Peyer's patch (tissue), 4 donors: ENCODE results near the gene LUZP2. TPM values are rescaled to one million over a fixed set of nuclear protein-coding genes. Genes with fewer than 3 reads are reported as not detected.

Experiments used
- DNase-seq, 3 donors: peaks; one replicate each; pipeline ENCODE4 v3.0.0-alpha.2; 2017 to 2019
- H3K27ac ChIP-seq, 4 donors: fragments of 200-600 bp; sonication (generic); one replicate each; pipeline ENCODE4 v1.5.1; 2016 to 2019
- H3K27me3 ChIP-seq, 2 donors: fragments of 200-600 bp; sonication (generic); one replicate each; pipeline ENCODE4 v1.5.1; 2019
- H3K36me3 ChIP-seq, 3 donors: fragments of 200-600 bp; sonication (generic); one replicate each; pipeline ENCODE4 v1.5.1; 2016 to 2019
- H3K4me1 ChIP-seq, 4 donors: fragments of 200-600 bp; sonication (generic); one replicate each; pipeline ENCODE4 v1.5.1; 2016 to 2019
- H3K4me3 ChIP-seq, 4 donors: fragments of 200-600 bp; sonication (generic); 1 replicate in 3 of 4; 2 replicates in 1 of 4; pipeline ENCODE4 v1.5.1; 2016 to 2019; ENCODE audit warnings: mild to moderate bottlenecking in 1 of 4
- H3K9me3 ChIP-seq, 4 donors: fragments of 200-600 bp; sonication (generic); one replicate each; pipeline ENCODE4 v1.5.1; 2016 to 2019; ENCODE audit warnings: mild to moderate bottlenecking in 1 of 4
- CTCF ChIP-seq, 6 experiments: fragments of 450-650 bp in 4 of 6; fragments of 200-600 bp in 2 of 6; sonication (generic) in 1 of 6; IDR thresholded peaks; one replicate each; pipeline ENCODE4 v1.5.1; 2017 to 2019; ENCODE audit warnings: antibody characterized with exemption in 6 of 6, mild to moderate bottlenecking in 3 of 6, moderate library complexity in 1 of 6
- POLR2A ChIP-seq, 2 donors: fragments of 450-650 bp; IDR thresholded peaks; one replicate each; pipeline ENCODE4 v1.5.1; 2017; ENCODE audit warnings: antibody characterized with exemption in 2 of 2, mild to moderate bottlenecking in 2 of 2, moderate library complexity in 2 of 2
- total RNA-seq, 4 donors: library from RNA; depleted of rRNA; stranded (reverse); fragments of >200 nt; gene quantifications; one replicate each; pipeline ENCODE4 v1.1.0, GENCODE V29; 2016

The LUZP2 gene
- total RNA-seq, 4 donors from 2014 or later = 0.47 TPM; not detected in 3

GRCh38 chr11:24511511-24511910 lies 14.7 kb downstream of the LUZP2 start:
- H3K27ac ChIP-seq = no peak overlapping the region
- H3K36me3 ChIP-seq = no peaks in the 10 kb centered on the region
- H3K4me3 ChIP-seq = no peak overlapping the region
- H3K27me3 ChIP-seq = no peaks in the 10 kb centered on the region
- no peaks in the 10 kb centered on the region for H3K4me1 ChIP-seq
- TF ChIP-seq CTCF (IDR thresholded peaks at IDR 0.05) (no peak), POLR2A (IDR thresholded peaks at IDR 0.05) (no peak)
- no peak for DNase-seq
- H3K9me3 ChIP-seq = no peaks in the 10 kb centered on the region

- TF ChIP-seq POLR2A (IDR thresholded peaks at IDR 0.05) (no peak), CTCF (IDR thresholded peaks at IDR 0.05) (no peak)
- H3K36me3 ChIP-seq = no peaks in the 10 kb centered on the region
- H3K9me3 ChIP-seq = no peaks in the 10 kb centered on the region
- no peak overlapping the region for H3K27ac ChIP-seq
- H3K4me1 ChIP-seq = no peaks in the 10 kb centered on the region
- no peaks in the 10 kb centered on the region for H3K27me3 ChIP-seq
- DNase-seq = no peak
- H3K4me3 ChIP-seq = no peak overlapping the region
Observed at GRCh38 chr11:24513479-24514218, 16.8 kb downstream of the LUZP2 start.

GRCh38 chr11:24514219-24514594 lies 17.4 kb downstream of the LUZP2 start:
- no peak for DNase-seq
- Histone ChIP-seq H3K9me3 (no peaks in the 10 kb centered on the region), H3K4me1 (no peaks in the 10 kb centered on the region), H3K36me3 (no peaks in the 10 kb centered on the region), H3K27ac (no peak overlapping the region), H3K27me3 (no peaks in the 10 kb centered on the region), H3K4me3 (no peak overlapping the region)
- TF ChIP-seq POLR2A (IDR thresholded peaks at IDR 0.05) (no peak), CTCF (IDR thresholded peaks at IDR 0.05) (no peak)

- H3K4me1 ChIP-seq = no peaks in the 10 kb centered on the region
- H3K36me3 ChIP-seq = no peaks in the 10 kb centered on the region
- no peak overlapping the region for H3K4me3 ChIP-seq
- H3K9me3 ChIP-seq = no peaks in the 10 kb centered on the region
- H3K27ac ChIP-seq = no peak overlapping the region
- no peak for DNase-seq
- no peak for TF ChIP-seq POLR2A (IDR thresholded peaks at IDR 0.05)
- TF ChIP-seq CTCF (IDR thresholded peaks at IDR 0.05) = no peak
- H3K27me3 ChIP-seq = no peaks in the 10 kb centered on the region
Observed at GRCh38 chr11:24515632-24516031, 18.8 kb downstream of the LUZP2 start.

GRCh38 chr11:24516638-24517037 lies 19.8 kb downstream of the LUZP2 start:
- Histone ChIP-seq H3K36me3 (no peaks in the 10 kb centered on the region), H3K9me3 (no peaks in the 10 kb centered on the region), H3K27me3 (no peaks in the 10 kb centered on the region), H3K4me3 (no peak overlapping the region), H3K27ac (no peak overlapping the region), H3K4me1 (no peaks in the 10 kb centered on the region)
- TF ChIP-seq POLR2A (IDR thresholded peaks at IDR 0.05) (no peak), CTCF (IDR thresholded peaks at IDR 0.05) (no peak)
- DNase-seq = no peak
